CD4-positive, CD25-positive, alpha-beta regulatory T cell (primary cell): ENCODE measurements around the gene ZNF180. TPM values are rescaled to one million over a fixed set of nuclear protein-coding genes. Genes with fewer than 3 reads are reported as not detected.

ENCODE experiments used
- ATAC-seq, 2 donors: fragments of 150-1000 bp; cut with Tn5 transposase; one replicate each; pipeline ENCODE4 v1.10.0; 2021; ENCODE audit warnings: low read depth in 2 of 2, moderate number of reproducible peaks in 2 of 2, moderate library complexity in 1 of 2
- DNase-seq, 3 donors: peaks; one replicate each; pipeline versions ENCODE4 v3.0.0 to v3.0.0-alpha.2; 2012 to 2022; ENCODE audit warnings: mixed read lengths in 1 of 3
- H3K27ac ChIP-seq: one replicate; pipeline ENCODE4 v1.7.0; 2013; ENCODE audit warnings: mild to moderate bottlenecking, low read length; ENCODE audit not compliant: insufficient read depth, poor library complexity, severe bottlenecking
- H3K27me3 ChIP-seq: one replicate; pipeline ENCODE4 v1.7.0; 2013; ENCODE audit warnings: low read length; ENCODE audit not compliant: control insufficient read depth, insufficient read depth
- H3K36me3 ChIP-seq: one replicate; pipeline ENCODE4 v1.7.0; 2013; ENCODE audit warnings: mild to moderate bottlenecking, low read length, moderate library complexity; ENCODE audit not compliant: control insufficient read depth, insufficient read depth
- H3K4me1 ChIP-seq: 2 replicates; pipeline ENCODE4 v1.7.0; 2013; ENCODE audit warnings: mild to moderate bottlenecking, low read length; ENCODE audit not compliant: insufficient read depth, control insufficient read depth, poor library complexity, severe bottlenecking
- H3K4me3 ChIP-seq: one replicate; pipeline ENCODE4 v1.7.0; 2013; ENCODE audit warnings: low read depth, mild to moderate bottlenecking, low read length, moderate library complexity
- H3K9me3 ChIP-seq, 2 experiments: 1 replicate in 1 of 2; 2 replicates in 1 of 2; pipeline ENCODE4 v1.7.0; 2013; ENCODE audit warnings: low read length in 2 of 2, mild to moderate bottlenecking in 1 of 2, moderate library complexity in 1 of 2; ENCODE audit not compliant: control insufficient read depth in 2 of 2
- H3K27ac Mint-ChIP-seq, 3 donors: one replicate each; pipeline ENCODE4 v1.8.0; 2020 to 2022; ENCODE audit warnings: mild to moderate bottlenecking in 3 of 3, mixed read lengths in 3 of 3, moderate library complexity in 2 of 3
- H3K27me3 Mint-ChIP-seq: one replicate; pipeline ENCODE4 v1.8.0; 2022; ENCODE audit warnings: mild to moderate bottlenecking, mixed read lengths
- H3K36me3 Mint-ChIP-seq: one replicate; pipeline ENCODE4 v1.8.0; 2020; ENCODE audit warnings: mixed read lengths
- H3K4me1 Mint-ChIP-seq, 4 donors: one replicate each; pipeline ENCODE4 v1.8.0; 2020 to 2022; ENCODE audit warnings: mixed read lengths in 4 of 4, mild to moderate bottlenecking in 1 of 4
- H3K4me3 Mint-ChIP-seq, 4 donors: one replicate each; pipeline ENCODE4 v1.8.0; 2020 to 2022; ENCODE audit warnings: mild to moderate bottlenecking in 4 of 4, mixed read lengths in 4 of 4, moderate library complexity in 3 of 4
- H3K9me3 Mint-ChIP-seq, 7 donors: one replicate each; pipeline ENCODE4 v1.8.0; 2020 to 2022; ENCODE audit warnings: mixed read lengths in 7 of 7, mild to moderate bottlenecking in 3 of 7, moderate library complexity in 2 of 7
- polyA plus RNA-seq, 4 donors: library from polyadenylated mRNA; unstranded; fragments of 300-500 nt; fragmentation: Illumina TruSeq; gene quantifications; one replicate each; pipeline ENCODE4 v1.2.3, GENCODE V29; 2021
- total RNA-seq: library from RNA; stranded (reverse); gene quantifications from one replicate; pipeline ENCODE4 v1.2.3, GENCODE V29; 2022

The ZNF180 gene
- 5.8 TPM for total RNA-seq
- polyA plus RNA-seq, result 10 to 100 TPM in 3 of 4 donors, 1 to 10 TPM in 1; 9.5 to 11.5 (median 10.6) TPM

DNA sequence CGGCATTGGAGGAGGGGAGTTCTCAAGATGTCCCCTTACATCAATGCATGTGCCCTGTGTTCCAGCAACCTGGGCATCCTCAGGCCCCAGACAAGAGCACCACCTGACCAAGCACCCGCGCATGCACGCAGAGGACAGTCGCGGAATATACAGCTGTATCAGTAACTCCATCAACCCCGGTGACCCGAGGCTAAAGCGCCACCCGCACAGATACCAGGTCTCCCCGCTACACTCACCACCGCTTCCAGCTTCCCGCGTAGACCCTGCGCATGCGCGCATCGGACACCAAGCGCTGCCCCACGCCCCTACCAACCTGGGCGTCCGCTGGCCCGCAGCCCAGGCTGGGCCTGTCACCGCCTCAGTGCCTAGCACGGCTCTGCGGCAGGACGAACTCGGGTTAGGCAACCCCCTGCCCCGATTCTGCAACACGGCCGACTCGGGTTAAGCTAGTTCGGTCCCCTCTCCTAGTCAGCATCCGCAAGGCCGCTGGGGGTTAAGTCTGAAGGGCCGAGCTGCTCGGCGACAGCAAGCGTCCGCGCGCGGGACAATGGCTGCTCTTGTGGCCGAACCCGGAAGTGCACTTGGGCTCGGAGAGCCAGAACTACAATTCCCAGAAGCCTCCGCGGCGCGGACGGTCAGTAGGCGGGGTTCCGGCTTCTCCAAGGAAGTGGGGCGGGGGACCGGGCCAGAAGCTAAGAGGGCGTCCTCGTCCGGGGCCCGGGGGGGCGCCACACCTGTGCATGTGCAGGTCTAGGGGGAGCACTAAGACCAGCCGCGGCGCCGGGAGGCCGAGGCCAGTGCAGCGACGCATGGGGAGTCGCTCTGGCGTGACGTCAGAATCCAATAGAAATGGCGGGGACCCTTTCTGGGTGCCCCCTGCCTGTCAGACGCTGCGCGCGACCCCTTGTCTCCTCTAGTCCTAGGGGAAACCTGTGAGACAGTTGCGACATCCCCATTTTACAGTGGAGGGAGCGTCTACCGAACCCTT is at the start of gene ZNF180:
ZNF180 (minus strand) TSS at position 561 of the 988 bp plus-strand sequence. CDS start 3,188 bp downstream, outside the sequence.
- Histone ChIP-seq H3K27ac (peak within 1 kb of the TSS; percentile 81), H3K4me3 (peak within 1 kb of the TSS; percentile 76), H3K4me1 (peaks cover 19% of the 10 kb centered on the region), H3K36me3 (peaks cover 30% of the 10 kb centered on the region), H3K27me3 (peaks cover 5% of the 10 kb centered on the region), H3K9me3 (peaks cover 37 to 45% of the 10 kb centered on the region in 2 experiments)
- Mint-ChIP-seq H3K4me1 (peaks cover 17 to 45% (median 24%) of the 10 kb centered on the region in 4 donors), H3K27me3 (peaks cover 6% of the 10 kb centered on the region), H3K4me3 (peak within 1 kb of the TSS; percentile 95 to 98 (median 97)), H3K27ac (peak within 1 kb of the TSS; percentile 82 to 93 (median 86)), H3K9me3 (peaks cover 0 to 57% (median 15%) of the 10 kb centered on the region in 7 donors), H3K36me3 (peaks cover 39% of the 10 kb centered on the region)
- DNase-seq, result peak; percentile 90 to 97 (median 94)
- ATAC-seq, result peak; percentile 92 to 93

DNA sequence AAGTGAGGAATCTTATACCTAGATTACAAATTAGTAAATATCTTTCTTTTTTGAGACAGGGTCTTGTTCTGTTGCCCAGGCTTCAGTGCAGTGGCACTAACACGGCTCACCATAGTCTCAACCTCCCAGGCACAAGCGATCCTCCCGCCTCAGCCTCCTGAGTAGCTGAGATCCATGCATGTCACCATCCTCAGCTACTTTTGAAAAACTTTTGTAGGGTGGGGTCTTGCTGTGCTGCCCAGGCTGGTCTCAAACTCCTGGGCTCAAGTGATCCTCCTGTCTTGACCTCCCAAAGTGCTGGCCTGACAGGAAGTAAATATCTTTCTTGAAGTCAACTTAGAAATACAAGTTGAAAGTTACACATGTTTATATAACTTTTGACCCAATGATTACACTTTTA is 49.2 kb upstream of the ZNF180 start:
- ATAC-seq (no peak), DNase-seq (no peak)
- no peaks in the 10 kb centered on the region for H3K4me1 ChIP-seq
- H3K4me1 Mint-ChIP-seq, result no peaks in the 10 kb centered on the region
- no peaks in the 10 kb centered on the region for H3K27me3 Mint-ChIP-seq
- no peak overlapping the region for H3K4me3 Mint-ChIP-seq
- H3K27ac Mint-ChIP-seq, result no peak overlapping the region
- no peak overlapping the region for H3K4me3 ChIP-seq
- no peaks in the 10 kb centered on the region for H3K27me3 ChIP-seq
- H3K36me3 ChIP-seq, result no peaks in the 10 kb centered on the region
- peaks cover 0 to 19% (median 7%) of the 10 kb centered on the region in 7 donors for H3K9me3 Mint-ChIP-seq
- H3K27ac ChIP-seq, result no peak overlapping the region
- peaks cover 0 to 4% of the 10 kb centered on the region in 2 experiments for H3K9me3 ChIP-seq
- no peaks in the 10 kb centered on the region for H3K36me3 Mint-ChIP-seq

DNA sequence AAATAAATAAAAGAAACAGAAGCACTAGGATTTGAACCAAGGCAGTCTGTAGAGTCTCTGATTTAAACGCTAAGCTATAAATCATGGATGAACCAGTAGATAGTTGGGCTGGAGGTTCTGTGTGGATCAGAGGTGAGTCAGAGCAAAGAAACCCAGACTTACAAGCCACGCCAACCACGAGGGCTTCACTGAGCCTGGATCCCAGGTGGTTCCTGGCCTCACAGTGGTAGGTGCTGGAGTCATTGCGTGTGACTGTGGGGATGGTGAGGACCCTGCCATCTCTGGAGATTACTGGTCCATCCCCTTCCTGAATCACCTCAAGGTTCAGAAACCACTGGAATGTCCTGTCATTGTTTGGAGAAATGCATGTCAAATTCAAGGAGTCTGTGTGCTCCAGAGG is 48.4 kb upstream of the ZNF180 start:
- Histone ChIP-seq H3K27ac (no peak overlapping the region), H3K4me3 (no peak overlapping the region), H3K9me3 (peaks cover 0 to 4% of the 10 kb centered on the region in 2 experiments), H3K36me3 (no peaks in the 10 kb centered on the region), H3K4me1 (no peaks in the 10 kb centered on the region), H3K27me3 (no peaks in the 10 kb centered on the region)
- Mint-ChIP-seq H3K9me3 (peaks cover 0 to 23% (median 9%) of the 10 kb centered on the region in 7 donors), H3K27me3 (no peaks in the 10 kb centered on the region), H3K36me3 (no peaks in the 10 kb centered on the region), H3K27ac (no peak overlapping the region), H3K4me3 (no peak overlapping the region), H3K4me1 (no peaks in the 10 kb centered on the region)
- no peak for ATAC-seq
- DNase-seq, result no peak

DNA sequence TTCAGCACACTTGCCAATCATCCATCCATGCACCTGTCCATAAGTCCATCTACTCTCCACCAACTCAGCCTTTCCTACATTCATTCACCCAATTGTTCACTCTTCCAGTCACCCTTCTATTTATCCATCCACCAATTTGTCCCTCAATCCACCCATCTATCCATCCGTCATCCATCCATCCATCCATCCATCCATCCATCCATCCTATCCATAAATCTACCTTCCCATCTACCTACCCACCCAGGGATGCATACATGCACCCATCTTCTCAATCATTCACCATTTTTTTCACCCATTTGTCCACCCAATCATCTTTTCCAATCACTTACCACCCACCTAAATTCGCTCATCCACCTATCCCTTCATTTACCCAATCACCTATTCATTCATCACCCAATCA is 43.7 kb upstream of the ZNF180 start:
- no peak overlapping the region for H3K27ac ChIP-seq
- no peak overlapping the region for H3K27ac Mint-ChIP-seq
- H3K9me3 Mint-ChIP-seq, result peaks cover 0 to 25% (median 12%) of the 10 kb centered on the region in 7 donors
- peaks cover 0 to 4% of the 10 kb centered on the region in 2 experiments for H3K9me3 ChIP-seq
- H3K4me3 ChIP-seq, result no peak overlapping the region
- no peaks in the 10 kb centered on the region for H3K27me3 Mint-ChIP-seq
- ATAC-seq (no peak), DNase-seq (no peak)
- no peaks in the 10 kb centered on the region for H3K36me3 ChIP-seq
- H3K4me1 ChIP-seq, result no peaks in the 10 kb centered on the region
- H3K4me1 Mint-ChIP-seq, result no peaks in the 10 kb centered on the region
- H3K36me3 Mint-ChIP-seq, result no peaks in the 10 kb centered on the region
- no peaks in the 10 kb centered on the region for H3K27me3 ChIP-seq
- H3K4me3 Mint-ChIP-seq, result no peak overlapping the region

DNA sequence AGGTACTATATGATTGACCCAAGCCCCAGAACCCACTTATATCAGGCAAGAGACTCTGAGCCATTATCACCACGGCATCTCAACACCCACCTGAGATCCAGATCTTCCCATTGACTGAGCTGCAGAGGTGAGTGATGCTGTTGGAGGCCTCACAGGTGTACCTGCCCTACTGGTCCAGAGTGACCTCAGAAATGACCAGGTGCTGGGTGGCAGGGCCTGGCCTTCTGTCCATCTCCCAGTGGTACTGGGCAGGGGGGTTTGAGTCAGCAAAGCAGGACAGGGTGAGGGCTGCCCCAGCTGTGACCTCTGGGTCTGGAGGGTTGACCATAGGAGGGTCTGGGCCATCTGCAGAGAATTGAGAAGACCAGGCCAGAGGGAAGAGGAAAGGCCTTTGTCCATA is 42.3 kb upstream of the ZNF180 start:
- H3K27me3 ChIP-seq, result no peaks in the 10 kb centered on the region
- H3K9me3 ChIP-seq, result no peaks in the 10 kb centered on the region
- Mint-ChIP-seq H3K27ac (no peak overlapping the region), H3K4me1 (no peaks in the 10 kb centered on the region), H3K36me3 (no peaks in the 10 kb centered on the region), H3K4me3 (no peak overlapping the region), H3K27me3 (no peaks in the 10 kb centered on the region), H3K9me3 (peaks cover 0 to 29% (median 14%) of the 10 kb centered on the region in 7 donors)
- ATAC-seq (no peak), DNase-seq (no peak)
- H3K4me3 ChIP-seq, result no peak overlapping the region
- no peak overlapping the region for H3K27ac ChIP-seq
- no peaks in the 10 kb centered on the region for H3K4me1 ChIP-seq
- H3K36me3 ChIP-seq, result no peaks in the 10 kb centered on the region

DNA sequence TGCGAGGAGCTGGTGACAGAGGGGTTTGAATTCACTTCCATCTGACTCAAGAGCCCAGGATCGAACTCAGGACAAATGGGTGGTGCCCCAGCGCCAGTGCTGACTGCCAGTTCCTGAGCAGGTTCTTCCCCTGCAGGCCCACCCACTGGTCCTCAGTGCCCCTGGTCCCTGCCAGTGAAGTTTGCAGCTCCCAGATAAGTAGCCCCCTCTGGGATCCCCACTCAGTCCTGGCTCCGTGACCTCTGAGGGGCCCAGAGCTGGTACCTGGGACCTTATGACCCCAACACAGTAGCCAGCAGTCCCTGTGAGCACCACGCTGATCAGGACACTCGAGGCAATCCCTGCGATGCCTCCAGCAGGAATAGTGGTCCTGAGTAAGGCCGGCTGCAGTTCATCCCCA is 40.4 kb upstream of the ZNF180 start:
- Mint-ChIP-seq H3K36me3 (no peaks in the 10 kb centered on the region), H3K9me3 (peaks cover 0 to 41% (median 16%) of the 10 kb centered on the region in 7 donors), H3K27ac (no peak overlapping the region), H3K4me3 (no peak overlapping the region), H3K27me3 (no peaks in the 10 kb centered on the region), H3K4me1 (no peaks in the 10 kb centered on the region)
- Histone ChIP-seq H3K4me1 (no peaks in the 10 kb centered on the region), H3K27me3 (no peaks in the 10 kb centered on the region), H3K9me3 (peaks cover 3% of the 10 kb centered on the region in 2 experiments), H3K4me3 (no peak overlapping the region), H3K27ac (no peak overlapping the region), H3K36me3 (no peaks in the 10 kb centered on the region)
- DNase-seq (no peak), ATAC-seq (no peak)

DNA sequence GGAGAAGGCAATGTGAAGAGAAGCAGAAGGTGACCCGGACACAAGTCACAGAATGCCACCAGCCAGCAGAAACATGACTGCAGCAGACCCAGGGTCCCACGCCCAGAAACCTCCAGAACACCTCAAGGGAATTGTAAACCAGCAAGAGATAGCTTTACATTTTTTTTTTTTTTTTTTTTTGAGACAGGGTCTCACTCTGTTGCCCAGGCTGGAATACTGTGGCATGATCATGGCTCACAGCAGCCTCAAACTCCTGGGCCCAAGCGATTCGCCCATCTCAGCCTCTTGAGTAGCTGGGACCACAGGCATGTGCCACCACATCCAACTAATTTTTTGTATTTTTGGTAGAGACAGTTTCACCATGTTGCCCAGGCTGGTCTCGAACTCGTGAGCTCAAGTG is 39.7 kb upstream of the ZNF180 start:
- Histone ChIP-seq H3K27me3 (no peaks in the 10 kb centered on the region), H3K9me3 (peaks cover 4 to 6% of the 10 kb centered on the region in 2 experiments), H3K4me3 (no peak overlapping the region), H3K27ac (no peak overlapping the region), H3K4me1 (no peaks in the 10 kb centered on the region), H3K36me3 (no peaks in the 10 kb centered on the region)
- H3K36me3 Mint-ChIP-seq, result no peaks in the 10 kb centered on the region
- ATAC-seq (no peak), DNase-seq (no peak)
- no peaks in the 10 kb centered on the region for H3K4me1 Mint-ChIP-seq
- H3K27ac Mint-ChIP-seq, result no peak overlapping the region
- no peak overlapping the region for H3K4me3 Mint-ChIP-seq
- H3K9me3 Mint-ChIP-seq, result peaks cover 0 to 48% (median 18%) of the 10 kb centered on the region in 7 donors
- no peaks in the 10 kb centered on the region for H3K27me3 Mint-ChIP-seq
